Measurements from ENCODE around the gene PALM2AKAP2. TPM values are rescaled to one million over a fixed set of nuclear protein-coding genes. Genes with fewer than 3 reads are reported as not detected.

PALM2AKAP2 gene
- 10 to 100 TPM; 17.7 to 30.7 (median 23.3) TPM for polyA plus RNA-seq (ENCODE audit: insufficient read depth in 1 of 5, insufficient read length in 5 of 5, low replicate concordance in 1 of 5)
- long read RNA-seq, donor 1, partial matches to known transcripts = 18 of 19 reads
- long read RNA-seq, donor 1, other reads (novel, unspliced or antisense) = 0 of 19 reads
- long read RNA-seq, donor 2, partial matches to known transcripts = 0 of 1 reads
- long read RNA-seq, donor 2, other reads (novel, unspliced or antisense) = 0 of 1 reads
- long read RNA-seq, donor 3, partial matches to known transcripts = 58 of 61 reads
- long read RNA-seq, donor 3, other reads (novel, unspliced or antisense) = 0 of 61 reads
- long read RNA-seq, donor 4 = 0 reads
- long read RNA-seq, donor 5, full-length matches to known transcripts = 1 of 1 reads
- long read RNA-seq, donor 5, partial matches to known transcripts = 0 of 1 reads
- long read RNA-seq, donor 5, other reads (novel, unspliced or antisense) = 0 of 1 reads
- long read RNA-seq, donor 6 = 0 reads
- long read RNA-seq, donor 7, partial matches to known transcripts = 18 of 19 reads
- long read RNA-seq, donor 7, other reads (novel, unspliced or antisense) = 0 of 19 reads
- long read RNA-seq, donor 8 = 0 reads

- DNase-seq = peak; percentile 75
These were observed at the start of gene PALM2AKAP2 for GRCh38 chr9:109779711-109780452. Gene PALM2AKAP2, plus strand, starts transcription at chr9:109780198. Its CDS starts 291 bp downstream, at chr9:109780489.

GRCh38 chr9:109730228-109730627 lies 49.8 kb upstream of the PALM2AKAP2 start:
- DNase-seq = no peak

- DNase-seq = peak in 1 of 2 donors; percentile 64
These were observed 46.3 kb upstream of the PALM2AKAP2 start for GRCh38 chr9:109733690-109734089.

- no peak for DNase-seq
These were observed 45.2 kb upstream of the PALM2AKAP2 start for GRCh38 chr9:109734814-109735213.

- DNase-seq = peak in 1 of 2 donors; percentile 27
These were observed 44.2 kb upstream of the PALM2AKAP2 start for GRCh38 chr9:109735801-109736200.

- DNase-seq = no peak
These were observed 42.7 kb upstream of the PALM2AKAP2 start for GRCh38 chr9:109737295-109737694.

GRCh38 chr9:109739760-109740159 lies 40.2 kb upstream of the PALM2AKAP2 start:
- no peak for DNase-seq

GRCh38 chr9:109742776-109743348 lies 37.1 kb upstream of the PALM2AKAP2 start:
- no peak for DNase-seq

GRCh38 chr9:109743696-109744095 lies 36.3 kb upstream of the PALM2AKAP2 start:
- no peak for DNase-seq

- peak; percentile 62 to 81 for DNase-seq
These were observed 34.4 kb upstream of the PALM2AKAP2 start for GRCh38 chr9:109745335-109746283.

- DNase-seq = no peak
These were observed 28.7 kb upstream of the PALM2AKAP2 start for GRCh38 chr9:109751253-109751652.

GRCh38 chr9:109753308-109753707 lies 26.7 kb upstream of the PALM2AKAP2 start:
- DNase-seq = no peak

GRCh38 chr9:109755040-109755439 lies 25.0 kb upstream of the PALM2AKAP2 start:
- DNase-seq = no peak

GRCh38 chr9:109759589-109759988 lies 20.4 kb upstream of the PALM2AKAP2 start:
- no peak for DNase-seq

- no peak for DNase-seq
These were observed 14.7 kb upstream of the PALM2AKAP2 start for GRCh38 chr9:109765278-109765677.

GRCh38 chr9:109765830-109766229 lies 14.2 kb upstream of the PALM2AKAP2 start:
- no peak for DNase-seq

- no peak for DNase-seq
These were observed 13.6 kb upstream of the PALM2AKAP2 start for GRCh38 chr9:109766351-109766750.

- DNase-seq = no peak
These were observed 12.6 kb upstream of the PALM2AKAP2 start for GRCh38 chr9:109767404-109767803.

GRCh38 chr9:109767814-109768213 lies 12.2 kb upstream of the PALM2AKAP2 start:
- DNase-seq = no peak

GRCh38 chr9:109769250-109769649 lies 10.7 kb upstream of the PALM2AKAP2 start:
- DNase-seq = no peak

GRCh38 chr9:109770101-109770500 lies 9.9 kb upstream of the PALM2AKAP2 start:
- no peak for DNase-seq

Data from right lung (tissue), 10 donors.